OCI-M1 (cell line): ENCODE results near the gene HBE1.

Source experiments
- DNase-seq: peaks from one replicate; lab custom pipeline; 2025; lab: John Stamatoyannopoulos, UW

The HBE1 gene

DNA sequence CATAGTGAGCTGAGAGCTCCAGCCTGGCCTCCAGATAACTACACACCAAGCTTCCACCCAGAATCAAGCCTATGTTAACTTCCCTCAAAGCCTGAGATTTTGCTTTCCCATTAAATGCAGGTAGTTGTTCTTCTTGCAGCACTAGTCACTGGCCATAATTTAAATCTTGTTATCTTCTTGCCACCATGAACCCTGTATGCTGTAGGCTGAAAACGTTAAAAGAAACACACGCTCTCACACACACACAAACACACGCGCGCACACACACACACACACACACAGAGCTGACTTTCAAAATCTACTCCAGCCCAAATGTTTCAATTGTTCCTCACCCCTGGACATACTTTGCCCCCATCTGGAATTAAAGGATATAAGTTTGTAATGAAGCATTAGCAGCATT is 16.3 kb downstream of the HBE1 start:
- DNase-seq, result peak; percentile 29

DNA sequence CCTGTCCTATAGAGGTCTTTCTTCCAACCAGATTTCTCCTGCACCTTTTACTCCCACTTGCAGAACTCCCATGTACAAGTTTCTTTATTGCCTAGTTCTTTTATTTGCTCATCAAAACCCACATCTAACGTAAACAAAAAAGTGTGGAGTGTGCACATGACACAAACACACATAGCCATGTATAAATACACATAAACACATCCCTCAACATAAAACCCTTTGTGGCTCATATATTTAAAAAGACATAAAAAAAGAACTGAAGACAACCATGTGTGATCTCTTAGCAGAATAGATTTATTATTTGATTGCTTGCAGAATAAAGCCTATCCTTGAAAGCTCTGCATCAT is 16.9 kb downstream of the HBE1 start:
- DNase-seq, result peak; percentile 62

DNA sequence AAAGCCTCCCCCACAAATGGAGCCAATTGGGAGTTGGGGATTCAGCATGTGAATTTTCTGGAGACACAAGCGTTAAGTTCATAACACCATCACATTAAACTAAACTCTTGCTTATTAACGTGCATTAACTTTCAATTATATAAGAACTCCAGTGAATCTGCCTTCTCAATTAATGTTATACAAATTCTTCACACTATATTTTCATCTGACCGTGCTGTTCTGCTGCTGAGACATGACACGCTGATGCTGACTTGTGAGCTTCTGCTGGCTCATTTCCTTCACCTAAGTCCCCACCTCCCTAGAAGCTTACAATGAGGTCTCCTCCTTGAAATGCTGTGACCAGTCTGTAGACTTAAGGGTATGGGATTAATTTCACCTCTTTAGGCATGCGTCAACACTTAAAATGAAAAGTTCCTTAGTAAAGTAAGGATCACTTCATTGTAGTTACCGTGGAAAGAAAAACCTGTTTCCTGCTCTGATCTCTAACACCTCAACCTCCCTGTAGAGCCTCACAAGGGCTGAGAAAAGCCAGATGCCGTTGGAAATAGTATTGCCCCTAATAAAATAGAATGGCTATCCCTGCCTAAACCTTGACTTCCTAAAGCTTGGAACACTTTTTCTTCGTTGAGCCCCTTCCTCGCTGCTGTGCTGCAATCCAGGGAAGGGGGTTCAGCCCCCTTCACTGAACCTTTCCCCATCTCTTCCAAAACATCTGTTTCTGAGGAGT is 17.4 kb downstream of the HBE1 start:
- peak; percentile 71 for DNase-seq

- DNase-seq, result peak; percentile 71
Observed at GRCh38 chr11:5251746-5252145, 18.0 kb downstream of the HBE1 start.

DNA sequence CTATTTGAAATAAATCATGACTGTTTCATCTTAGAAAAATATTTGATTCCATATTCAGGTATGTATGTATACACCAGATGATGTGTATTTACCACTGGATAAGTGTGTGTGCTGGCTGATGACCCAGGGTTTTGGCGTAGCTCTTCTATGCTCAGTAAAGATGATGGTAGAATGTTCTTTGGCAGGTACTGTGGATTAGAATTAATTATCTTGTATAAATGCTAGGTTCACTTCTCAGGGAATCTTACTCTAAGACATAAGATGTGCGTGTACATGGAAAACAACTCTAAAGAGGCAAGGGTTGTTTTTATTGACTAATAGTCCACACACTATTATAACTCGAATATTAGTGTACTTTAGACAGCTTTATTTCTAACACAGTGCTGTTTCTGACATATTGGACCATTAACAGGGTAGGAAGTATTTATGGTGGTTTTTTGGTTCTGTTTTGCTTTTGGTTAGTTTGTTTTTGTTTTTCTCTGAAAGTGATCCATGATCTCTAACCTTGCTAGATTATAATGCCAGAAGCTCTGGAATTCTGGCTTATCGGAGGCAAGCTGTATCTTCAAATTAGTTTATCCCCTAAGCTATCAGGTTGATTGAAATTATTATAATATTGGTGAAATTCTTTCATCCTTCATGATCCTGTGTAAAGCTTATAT is 19.1 kb downstream of the HBE1 start:
- peak; percentile 52 for DNase-seq

GRCh38 chr11:5249807-5250396 is 19.8 kb downstream of the HBE1 start, which contains the start of gene HBG1:
Gene HBG1, minus strand, starts transcription at chr11:5249857. Its CDS starts 53 bp downstream, at chr11:5249804.
- DNase-seq, result peak; percentile 72

DNA sequence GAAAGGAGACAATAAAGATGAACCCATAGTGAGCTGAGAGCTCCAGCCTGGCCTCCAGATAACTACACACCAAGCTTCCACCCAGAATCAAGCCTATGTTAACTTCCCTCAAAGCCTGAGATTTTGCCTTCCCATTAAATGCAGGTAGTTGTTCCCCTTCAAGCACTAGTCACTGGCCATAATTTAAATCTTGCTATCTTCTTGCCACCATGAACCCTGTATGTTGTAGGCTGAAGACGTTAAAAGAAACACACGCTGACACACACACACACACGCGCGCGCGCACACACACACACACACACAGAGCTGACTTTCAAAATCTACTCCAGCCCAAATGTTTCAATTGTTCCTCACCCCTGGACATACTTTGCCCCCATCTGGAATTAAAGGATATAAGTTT is 21.2 kb downstream of the HBE1 start:
- DNase-seq, result peak; percentile 17

- DNase-seq, result peak; percentile 81
Observed at GRCh38 chr11:5247472-5248192, 22.1 kb downstream of the HBE1 start.

DNA sequence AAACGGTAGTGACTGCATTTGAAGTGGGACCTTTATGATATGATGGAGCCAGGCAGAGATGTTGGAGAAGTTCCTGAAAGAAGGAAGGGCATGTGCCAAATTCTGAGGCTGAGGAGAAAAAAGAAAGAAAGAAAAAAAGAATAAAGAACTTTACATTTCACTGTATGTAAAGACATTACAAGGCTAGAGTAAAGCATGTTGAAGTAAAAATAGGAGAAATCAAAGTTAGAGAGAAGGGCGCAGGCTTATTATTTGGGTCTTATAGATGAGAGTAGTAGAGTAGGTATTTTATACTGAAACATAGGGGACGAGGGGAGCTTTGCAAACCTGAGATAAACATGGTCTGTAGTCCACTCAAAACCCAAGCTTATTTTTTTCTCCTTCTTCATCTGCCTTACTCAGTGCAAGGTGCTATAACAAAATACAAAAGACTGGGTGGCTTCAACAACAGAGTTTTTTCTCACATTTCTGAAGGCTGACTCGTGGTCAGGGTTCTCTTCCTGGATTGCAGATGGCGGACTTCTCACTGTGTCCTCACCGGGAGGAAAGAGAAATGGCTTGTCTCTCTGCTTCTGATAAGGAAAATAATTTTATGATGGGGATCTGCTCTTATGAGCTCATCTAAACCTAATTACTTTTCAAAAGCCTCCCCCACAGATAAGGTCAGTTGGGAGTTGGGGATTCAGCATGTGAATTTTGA is 22.8 kb downstream of the HBE1 start:
- peak; percentile 81 for DNase-seq

GRCh38 chr11:5245155-5245554 is 24.6 kb downstream of the HBE1 start:
- DNase-seq, result peak; percentile 61

DNA sequence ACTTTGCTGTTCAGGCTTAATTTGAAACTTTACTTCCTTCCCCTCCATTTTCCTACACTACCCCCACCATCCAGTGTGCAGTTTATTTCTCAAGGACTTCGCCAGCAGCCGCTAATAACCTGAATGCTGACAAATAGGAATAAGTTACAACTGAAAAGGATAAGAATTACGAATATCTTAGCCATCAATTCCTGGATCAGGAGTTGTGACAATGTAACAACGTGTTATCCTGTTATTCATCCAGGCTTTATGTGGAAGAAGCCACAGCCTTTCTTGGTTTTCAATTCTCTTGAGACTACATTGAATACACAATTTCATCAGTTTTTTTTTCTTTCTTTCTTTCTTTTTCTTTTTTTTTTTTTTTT is 25.9 kb downstream of the HBE1 start:
- peak; percentile 51 for DNase-seq

DNA sequence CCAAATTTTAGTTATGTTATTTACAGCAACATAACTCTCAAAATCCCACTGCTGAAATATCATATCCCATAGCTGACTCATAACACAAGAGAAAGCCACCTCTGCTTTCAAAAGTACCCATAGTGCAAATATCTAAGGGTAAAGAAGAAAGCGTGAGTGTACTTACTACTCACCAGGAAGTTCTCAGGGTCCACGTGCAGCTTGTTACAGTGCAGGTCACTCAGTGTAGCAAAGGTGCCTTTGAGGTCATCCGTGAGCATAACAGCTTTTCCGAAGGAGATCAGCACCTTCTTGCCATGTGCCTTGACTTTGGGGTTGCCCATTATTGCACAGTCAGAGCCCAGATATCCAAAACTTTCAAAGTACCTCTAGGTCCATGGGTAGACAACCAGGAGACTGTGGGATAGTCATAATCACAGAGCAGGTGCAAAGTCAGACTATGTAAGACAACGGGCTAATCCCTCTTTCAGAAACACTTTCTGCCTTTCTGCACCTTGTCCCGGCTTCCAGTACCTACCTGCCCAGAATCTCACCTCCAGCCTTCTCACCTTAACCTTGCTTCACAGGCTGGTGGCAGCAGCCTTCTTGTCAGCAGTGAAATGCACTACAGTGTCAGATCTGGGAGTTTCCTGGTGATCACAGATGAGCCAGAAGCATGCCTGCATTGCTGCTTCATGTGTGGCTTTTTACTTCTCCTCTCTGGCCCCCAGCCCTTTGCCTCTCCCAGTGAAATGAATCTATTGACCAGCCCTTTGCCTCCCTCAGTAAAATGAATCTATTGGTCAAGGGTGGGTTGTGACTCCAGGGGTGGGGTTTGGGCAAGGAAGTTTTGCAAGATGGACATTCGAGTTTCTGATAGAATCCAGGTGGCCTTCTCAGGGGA is 26.6 kb downstream of the HBE1 start:
- DNase-seq, result peak; percentile 57

- DNase-seq, result peak; percentile 49
Observed at GRCh38 chr11:5242208-5242607, 27.5 kb downstream of the HBE1 start.

- no peak for DNase-seq
Observed at GRCh38 chr11:5241458-5241857, 28.3 kb downstream of the HBE1 start.

DNA sequence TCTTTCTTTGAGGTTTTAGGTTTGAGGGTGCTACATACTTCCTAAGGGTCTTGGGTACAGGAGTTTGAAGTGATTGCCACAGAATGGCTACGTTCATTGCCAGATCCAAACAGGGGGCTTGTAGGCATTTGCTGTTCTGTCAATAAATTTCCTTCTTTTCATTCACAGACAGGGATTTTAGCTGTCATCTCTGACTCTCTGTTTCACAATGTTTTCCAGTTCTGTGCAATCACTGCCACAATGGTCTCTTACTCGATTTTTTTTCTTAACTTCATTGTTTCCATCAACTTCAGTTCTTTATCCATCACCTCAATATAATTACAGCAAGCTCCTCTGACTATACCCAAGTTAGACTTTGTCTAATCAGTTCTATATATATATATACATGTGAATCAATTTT is 29.3 kb downstream of the HBE1 start:
- no peak for DNase-seq

- no peak for DNase-seq
Observed at GRCh38 chr11:5240056-5240455, 29.7 kb downstream of the HBE1 start.

DNA sequence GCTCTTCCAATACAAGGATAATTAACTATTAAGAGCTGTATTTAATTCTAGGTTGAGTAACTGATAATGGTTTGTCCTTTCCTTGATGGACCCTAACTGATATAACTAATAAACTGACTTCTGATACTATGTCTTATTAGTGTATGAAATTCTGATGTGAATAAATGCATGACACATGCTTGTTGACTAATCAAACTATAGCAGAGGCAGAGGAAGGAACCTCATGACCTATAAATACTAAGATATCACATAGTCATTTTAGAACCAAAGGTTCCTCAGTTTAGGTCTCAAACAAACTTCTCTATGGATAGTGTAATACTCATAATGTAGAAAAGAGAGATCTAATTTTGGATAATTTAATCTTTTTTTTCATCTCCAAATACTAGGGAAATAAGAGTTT is 30.7 kb downstream of the HBE1 start:
- DNase-seq, result no peak

- DNase-seq, result peak; percentile 32
Observed at GRCh38 chr11:5238486-5238885, 31.3 kb downstream of the HBE1 start.

- DNase-seq, result no peak
Observed at GRCh38 chr11:5237420-5237819, 32.3 kb downstream of the HBE1 start.

GRCh38 chr11:5235364-5236095 is 34.2 kb downstream of the HBE1 start:
- DNase-seq, result no peak
